BLaER1 treated with 17β-estradiol and CSF1 and Interleukin-3, amounts not matched to agents 10 nM and 100 nM (cell line): ENCODE results near the gene FGD2.
A peak's percentile ranks its signal among the peaks of the same experiment; 100 is the strongest.
"Not testable (repeated sequence)": the region's sequence is repeated elsewhere in the genome, so short reads cannot be mapped to it uniquely, and the experiment has no call there.

Experiments
- H3K27ac ChIP-seq, 11 experiments: shearing (Covaris generic); formaldehyde crosslinking; 2 replicates each; pipeline ENCODE4 v1.8.1; 2022
- H3K27me3 ChIP-seq, 11 experiments: shearing (Covaris generic); formaldehyde crosslinking; 2 replicates each; pipeline ENCODE4 v1.8.1; 2022
- H3K36me3 ChIP-seq, 11 experiments: shearing (Covaris generic); formaldehyde crosslinking; 2 replicates each; pipeline ENCODE4 v1.8.1; 2022
- H3K4me1 ChIP-seq, 10 experiments: shearing (Covaris generic); formaldehyde crosslinking; 2 replicates each; pipeline ENCODE4 v1.8.1; 2022
- H3K4me2 ChIP-seq, 11 experiments: shearing (Covaris generic); formaldehyde crosslinking; 2 replicates each; pipeline ENCODE4 v1.8.1; 2022
- H3K4me3 ChIP-seq, 10 experiments: shearing (Covaris generic); formaldehyde crosslinking; 2 replicates each; pipeline ENCODE4 v1.8.1; 2022
- H3K9ac ChIP-seq, 11 experiments: shearing (Covaris generic); formaldehyde crosslinking; 2 replicates each; pipeline ENCODE4 v1.8.1; 2022
- H3K9me3 ChIP-seq, 11 experiments: shearing (Covaris generic); formaldehyde crosslinking; replicated peaks in 1 of 11; 2 replicates each; pipeline ENCODE4 v1.8.1; 2022
- H4K20me1 ChIP-seq, 11 experiments: shearing (Covaris generic); formaldehyde crosslinking; 2 replicates each; pipeline ENCODE4 v1.8.1; 2022
- Cebpa-rat ChIP-seq, 11 experiments: shearing (Covaris generic); IDR thresholded peaks; 2 replicates each; pipeline ENCODE4 v1.8.1; 2022

FGD2 gene

DNA sequence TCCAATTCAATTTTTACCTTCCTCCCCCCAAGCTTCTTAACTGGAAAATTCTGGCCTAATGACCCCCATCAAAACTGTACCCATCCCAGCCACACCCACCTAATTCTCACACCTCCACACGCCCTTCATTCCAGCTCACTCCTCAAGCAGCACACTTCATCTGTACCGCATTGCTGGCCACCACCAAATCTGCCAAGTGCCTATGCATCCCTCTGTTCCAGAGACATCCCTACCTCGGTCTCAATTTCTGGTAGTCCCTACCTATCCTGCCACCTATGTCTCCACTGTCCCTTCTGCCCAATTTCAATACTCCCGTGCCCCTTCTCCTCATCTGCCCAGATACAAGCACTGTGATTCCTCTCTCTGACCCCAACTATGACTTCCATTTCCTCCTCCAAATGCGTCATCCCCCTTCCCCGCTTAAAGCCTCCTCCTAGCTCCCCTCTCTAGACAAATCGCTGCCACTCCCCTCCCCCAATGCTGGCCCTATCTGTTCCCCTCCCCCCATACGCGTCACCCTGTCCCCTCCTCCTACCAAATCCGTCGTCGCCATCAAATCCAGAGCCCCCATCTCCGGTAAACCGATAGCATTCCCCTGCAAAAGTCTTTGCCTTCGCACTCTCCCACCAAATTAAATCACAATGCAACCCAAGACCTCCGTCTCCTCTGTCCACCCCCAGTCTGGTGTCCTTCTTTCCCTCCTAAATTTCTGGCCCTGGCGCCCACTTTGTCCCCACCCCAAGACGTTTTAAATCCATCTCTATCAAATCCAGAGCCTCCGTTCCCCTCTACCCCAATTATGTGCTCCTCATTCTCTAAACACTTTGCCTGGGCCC, 20.7 kb upstream of the FGD2 start:
- Histone ChIP-seq H3K27me3 (no peaks in the 10 kb centered on the region), H4K20me1 (peaks cover 50 to 56% (median 53%) of the 10 kb centered on the region in 11 experiments), H3K9me3 (no peaks in the 10 kb centered on the region), H3K4me2 (peak overlapping the region; percentile 70 to 98 (median 92)), H3K27ac (peak overlapping the region; percentile 93 to 99 (median 97)), H3K36me3 (peaks cover 18 to 40% (median 31%) of the 10 kb centered on the region in 11 experiments; a peak in 21 of 22 replicates), H3K4me3 (peak overlapping the region; percentile 97 to 100 (median 98)), H3K4me1 (peaks cover 52 to 66% (median 62%) of the 10 kb centered on the region in 10 experiments), H3K9ac (peak overlapping the region; percentile 96 to 99 (median 98))
- TF ChIP-seq Cebpa-rat (IDR thresholded peaks at IDR 0.05), result no peak

GRCh38 chr6:36985417-36985807, 20.0 kb upstream of the FGD2 start:
- Histone ChIP-seq H3K9ac (peak overlapping the region; percentile 96 to 99 (median 98)), H3K27me3 (no peaks in the 10 kb centered on the region), H3K9me3 (no peaks in the 10 kb centered on the region), H3K4me2 (peak overlapping the region; percentile 70 to 98 (median 92)), H3K36me3 (peaks cover 15 to 34% (median 25%) of the 10 kb centered on the region in 11 experiments; a peak in 21 of 22 replicates), H3K4me3 (peak overlapping the region; percentile 97 to 100 (median 98)), H3K27ac (peak overlapping the region; percentile 93 to 99 (median 97)), H3K4me1 (peaks cover 45 to 60% (median 56%) of the 10 kb centered on the region in 10 experiments), H4K20me1 (peaks cover 44 to 49% (median 46%) of the 10 kb centered on the region in 11 experiments)
- TF ChIP-seq Cebpa-rat (IDR thresholded peaks at IDR 0.05), result no peak

GRCh38 chr6:36985808-36986703, 19.4 kb upstream of the FGD2 start, which contains the start of gene MTCH1:
TSS of gene MTCH1 (minus strand) at chr6:36986196. CDS start at chr6:36986173, 23 bp downstream.
- H3K36me3 ChIP-seq, result peaks cover 9 to 28% (median 18%) of the 10 kb centered on the region in 11 experiments; a peak in 21 of 22 replicates
- peaks cover 37 to 43% (median 40%) of the 10 kb centered on the region in 11 experiments for H4K20me1 ChIP-seq
- no peaks in the 10 kb centered on the region for H3K27me3 ChIP-seq
- H3K9ac ChIP-seq, result peak within 1 kb of the TSS; percentile 96 to 99 (median 98)
- H3K27ac ChIP-seq, result peak within 1 kb of the TSS; percentile 93 to 99 (median 97)
- peaks cover 39 to 53% (median 50%) of the 10 kb centered on the region in 10 experiments for H3K4me1 ChIP-seq
- no peaks in the 10 kb centered on the region for H3K9me3 ChIP-seq
- H3K4me3 ChIP-seq, result peak within 1 kb of the TSS; percentile 97 to 100 (median 98)
- no peak for TF ChIP-seq Cebpa-rat (IDR thresholded peaks at IDR 0.05)
- peak within 1 kb of the TSS; percentile 71 to 98 (median 92) for H3K4me2 ChIP-seq

GRCh38 chr6:36986704-36987047, 18.8 kb upstream of the FGD2 start:
- Histone ChIP-seq H3K4me1 (peaks cover 33 to 47% (median 44%) of the 10 kb centered on the region in 10 experiments), H3K9me3 (no peaks in the 10 kb centered on the region), H3K27ac (peak overlapping the region; percentile 93 to 99 (median 97)), H3K4me2 (peak overlapping the region; percentile 71 to 98 (median 92)), H3K4me3 (peak overlapping the region; percentile 97 to 100 (median 98)), H3K9ac (peak overlapping the region; percentile 96 to 99 (median 98)), H3K36me3 (peaks cover 2 to 22% (median 12%) of the 10 kb centered on the region in 11 experiments; a peak in 20 of 22 replicates), H4K20me1 (peaks cover 31 to 37% (median 34%) of the 10 kb centered on the region in 11 experiments), H3K27me3 (no peaks in the 10 kb centered on the region)
- no peak for TF ChIP-seq Cebpa-rat (IDR thresholded peaks at IDR 0.05)

GRCh38 chr6:36989264-36989663, 16.2 kb upstream of the FGD2 start:
- H3K4me2 ChIP-seq, result no peak overlapping the region
- no peaks in the 10 kb centered on the region for H3K27me3 ChIP-seq
- H4K20me1 ChIP-seq, result peaks cover 5 to 11% (median 8%) of the 10 kb centered on the region in 11 experiments; a peak in 20 of 22 replicates
- H3K9ac ChIP-seq, result no peak overlapping the region
- H3K36me3 ChIP-seq, result no peaks in the 10 kb centered on the region
- no peak overlapping the region for H3K4me3 ChIP-seq
- peaks cover 14 to 21% (median 18%) of the 10 kb centered on the region in 10 experiments for H3K4me1 ChIP-seq
- H3K9me3 ChIP-seq, result no peaks in the 10 kb centered on the region
- H3K27ac ChIP-seq, result no peak overlapping the region
- TF ChIP-seq Cebpa-rat (IDR thresholded peaks at IDR 0.05), result no peak

- not testable (repeated sequence) for H3K9me3 ChIP-seq, H3K27ac ChIP-seq, H3K4me3 ChIP-seq, H3K4me2 ChIP-seq, H3K36me3 ChIP-seq, H3K27me3 ChIP-seq, H3K9ac ChIP-seq, H4K20me1 ChIP-seq
- H3K4me1 ChIP-seq, result peaks cover 9 to 16% (median 13%) of the 10 kb centered on the region in 10 experiments
These were observed 15.1 kb upstream of the FGD2 start for GRCh38 chr6:36990401-36990800.

DNA sequence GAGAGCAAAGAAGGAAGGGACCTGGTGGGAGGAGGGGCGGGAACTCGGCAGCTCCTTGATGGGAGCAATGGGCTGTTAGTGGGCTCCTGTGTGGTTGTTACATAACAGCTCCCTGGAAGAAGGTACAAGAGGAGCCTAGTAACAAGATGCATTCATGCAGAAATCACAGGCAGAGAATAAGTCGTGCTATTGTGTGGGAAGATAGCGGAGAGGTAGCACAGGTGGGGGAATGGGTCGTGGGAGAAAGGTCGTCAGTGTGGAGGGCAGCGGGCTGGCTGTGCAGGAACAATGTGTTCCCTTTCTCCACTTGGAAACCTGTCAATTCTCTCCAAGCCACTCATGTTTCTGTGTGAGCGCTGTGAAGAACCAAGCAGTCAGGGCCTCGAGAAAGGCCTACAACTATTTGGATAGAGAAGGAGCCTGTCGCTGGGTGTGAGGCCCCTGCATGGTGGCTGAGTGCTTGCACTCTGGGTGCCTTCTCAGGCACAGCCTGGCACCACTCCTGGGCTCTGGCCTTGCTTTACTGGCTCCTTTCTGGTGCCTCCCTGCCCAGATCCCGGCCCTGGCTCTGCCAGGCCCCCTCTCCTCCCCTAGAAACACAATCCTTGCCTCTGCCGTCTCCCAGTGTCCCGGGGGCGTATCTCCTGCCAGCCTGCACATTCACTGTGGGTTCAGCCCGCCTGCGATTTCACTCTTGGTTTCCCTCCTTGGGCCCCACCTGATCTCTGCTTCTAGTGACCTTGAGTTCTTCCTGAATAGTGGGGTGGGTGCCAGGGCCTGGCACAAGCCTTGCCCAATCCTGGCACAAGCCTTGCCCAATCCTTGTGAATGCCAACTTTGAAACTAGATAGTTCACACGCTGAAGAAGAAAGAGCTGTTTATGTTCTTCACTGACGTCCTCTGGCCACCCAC, 7.4 kb upstream of the FGD2 start:
- Histone ChIP-seq H3K27me3 (no peaks in the 10 kb centered on the region), H3K27ac (peak overlapping the region in 10 of 11 experiments; percentile 1 to 89 (median 71); a peak in 19 of 22 replicates), H3K9ac (peak overlapping the region; percentile 43 to 79 (median 63); a peak in 20 of 22 replicates), H3K9me3 (no peaks in the 10 kb centered on the region), H3K4me2 (peak overlapping the region; percentile 73 to 99 (median 87)), H3K4me3 (peak overlapping the region in 1 of 10 experiments; percentile 9; a peak in 1 of 20 replicates), H4K20me1 (no peaks in the 10 kb centered on the region), H3K36me3 (no peaks in the 10 kb centered on the region), H3K4me1 (peaks cover 48 to 77% (median 75%) of the 10 kb centered on the region in 10 experiments)
- TF ChIP-seq Cebpa-rat (IDR thresholded peaks at IDR 0.05), result no peak

DNA sequence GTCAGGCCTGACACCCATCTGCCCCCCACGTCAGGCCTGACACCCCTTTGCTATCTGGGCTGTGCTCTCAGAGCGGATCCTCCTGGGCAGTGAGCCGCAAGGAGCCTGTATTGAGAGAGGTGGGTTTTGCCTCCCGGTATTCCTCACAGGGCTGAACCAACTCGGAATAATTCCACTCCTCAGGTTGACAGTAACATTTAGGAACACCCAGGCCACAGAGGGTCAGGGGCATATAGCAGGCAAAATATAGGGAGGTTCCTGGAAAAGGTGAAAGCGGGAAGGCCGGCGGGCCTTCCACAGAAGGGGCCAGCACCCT, 6.8 kb upstream of the FGD2 start:
- Histone ChIP-seq H3K4me1 (peaks cover 49 to 84% (median 80%) of the 10 kb centered on the region in 10 experiments), H3K9ac (peak overlapping the region in 10 of 11 experiments; percentile 43 to 79 (median 64); a peak in 19 of 22 replicates), H3K4me3 (no peak overlapping the region; a peak in 1 of 20 replicates), H3K27me3 (no peaks in the 10 kb centered on the region), H3K4me2 (peak overlapping the region; percentile 73 to 99 (median 87)), H3K36me3 (no peaks in the 10 kb centered on the region), H3K27ac (peak overlapping the region in 10 of 11 experiments; percentile 1 to 89 (median 71); a peak in 19 of 22 replicates), H3K9me3 (no peaks in the 10 kb centered on the region), H4K20me1 (no peaks in the 10 kb centered on the region)
- no peak for TF ChIP-seq Cebpa-rat (IDR thresholded peaks at IDR 0.05)
